HG02973 (cell line): ENCODE data around the gene TGM3.

Experiments used
- ATAC-seq: cut with Tn5 transposase; IDR thresholded peaks from one replicate; pipeline ENCODE4 v1.9.1; 2021; ENCODE audit warnings: moderate library complexity; ENCODE audit not compliant: unreplicated experiment

Gene TGM3

DNA sequence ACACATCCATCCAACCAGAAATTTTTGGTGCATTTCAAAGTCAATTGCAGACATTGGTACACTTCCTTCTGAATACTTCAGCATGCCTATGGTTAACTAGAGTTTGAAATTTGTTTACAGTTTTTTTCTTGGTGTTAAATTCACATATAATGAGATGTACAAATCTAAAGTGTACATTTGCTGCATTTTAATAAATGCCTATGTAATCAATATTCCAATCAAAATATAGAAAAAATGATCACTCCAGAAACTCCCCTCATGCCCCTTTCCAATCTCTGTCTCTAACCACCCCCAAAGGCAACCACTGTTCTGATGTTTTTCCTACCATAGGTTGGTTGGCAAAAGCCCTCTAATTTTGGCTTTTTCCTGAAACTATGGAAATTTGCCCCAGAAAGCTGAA lies 77.3 kb downstream of the TGM3 start:
- ATAC-seq: no peak

DNA sequence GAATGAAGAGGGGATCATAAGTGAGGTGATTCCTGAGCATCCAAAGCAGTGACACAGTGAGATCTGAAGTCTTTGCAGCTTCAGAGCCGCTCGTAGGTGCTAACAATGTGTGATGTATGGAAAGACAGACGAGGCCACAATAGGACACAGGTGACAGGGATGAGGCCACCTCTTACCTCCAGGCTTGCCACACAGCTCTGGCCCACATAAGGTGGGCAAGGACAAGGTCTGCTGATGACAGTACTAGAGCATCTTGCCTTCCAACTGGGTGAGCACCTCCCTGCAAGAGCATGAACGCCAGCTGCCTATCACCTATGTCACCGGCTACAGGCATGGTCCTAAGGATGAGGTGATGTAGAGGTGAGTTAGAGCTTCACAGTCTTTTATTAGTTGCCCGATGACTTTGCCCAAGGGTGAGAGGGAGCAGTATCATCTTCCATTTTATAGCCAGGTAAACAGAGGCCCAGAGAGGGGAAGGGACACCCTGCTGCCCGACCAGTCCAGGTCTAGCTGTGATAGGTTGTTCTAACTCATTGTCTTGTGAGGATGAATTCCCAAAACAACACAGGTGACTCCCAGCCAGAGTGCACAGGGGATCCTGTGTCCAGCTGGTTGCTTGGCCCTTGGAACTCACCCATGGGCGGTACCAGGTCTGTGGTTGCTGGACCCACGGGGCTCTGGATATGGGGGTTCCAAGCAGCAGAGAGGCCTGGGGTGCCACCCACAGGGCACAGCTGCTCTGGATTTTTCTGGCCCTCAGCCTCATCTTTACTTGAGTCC lies 78.7 kb downstream of the TGM3 start:
- ATAC-seq: no peak

DNA sequence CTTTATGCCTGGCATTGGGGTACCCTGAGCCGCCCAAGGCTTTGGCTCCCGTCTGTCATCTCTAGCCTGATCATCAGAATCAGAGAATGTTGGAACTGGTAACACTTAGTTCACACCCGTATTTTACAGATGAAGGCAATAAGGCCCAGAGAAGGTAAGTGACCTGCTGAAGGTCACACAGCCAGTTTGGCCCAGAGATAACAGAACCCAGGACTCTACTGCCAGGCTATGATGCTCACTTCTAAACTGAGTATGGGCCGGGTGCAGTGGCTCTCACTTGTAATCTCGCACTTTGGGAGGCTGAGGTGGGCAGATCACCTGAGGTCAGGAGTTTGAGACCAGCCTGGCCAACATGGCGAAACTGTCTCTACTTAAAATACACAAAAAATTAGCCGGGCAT lies 83.1 kb downstream of the TGM3 start:
- ATAC-seq: no peak

DNA sequence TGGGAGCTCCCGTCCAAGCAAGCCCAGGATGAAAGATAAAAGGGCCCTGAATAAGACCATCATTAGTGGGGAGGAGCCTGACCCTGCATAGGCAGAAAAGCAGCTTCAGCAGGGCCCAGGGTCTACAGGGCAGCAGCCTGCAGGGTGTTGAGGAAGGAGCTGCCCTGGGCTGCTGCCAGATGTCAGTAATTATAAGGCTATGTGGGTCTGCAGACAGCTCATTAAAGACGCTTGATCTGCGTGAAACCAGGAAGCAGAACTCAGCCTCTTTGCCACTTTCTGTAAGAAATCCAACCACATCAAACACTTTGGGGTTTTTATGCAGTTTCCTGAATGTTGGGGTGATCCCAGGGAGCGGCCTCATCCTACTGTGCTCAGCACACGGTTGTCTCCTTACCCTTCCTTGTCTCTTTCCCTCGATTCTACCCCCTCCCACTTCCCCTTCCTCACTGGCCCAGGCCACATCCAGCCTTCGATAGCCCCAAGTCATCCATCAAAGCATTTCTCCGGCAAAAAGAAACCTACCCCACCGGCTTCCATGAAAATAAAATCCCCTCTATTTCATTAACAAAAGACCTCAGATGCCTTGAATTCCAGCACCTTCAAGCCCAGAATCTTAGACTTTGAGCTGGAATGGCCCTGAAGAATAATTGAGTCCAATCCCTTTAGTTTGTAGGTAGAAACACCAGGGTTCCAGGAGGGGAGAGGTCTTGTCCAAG lies 83.9 kb downstream of the TGM3 start:
- no peak for ATAC-seq

DNA sequence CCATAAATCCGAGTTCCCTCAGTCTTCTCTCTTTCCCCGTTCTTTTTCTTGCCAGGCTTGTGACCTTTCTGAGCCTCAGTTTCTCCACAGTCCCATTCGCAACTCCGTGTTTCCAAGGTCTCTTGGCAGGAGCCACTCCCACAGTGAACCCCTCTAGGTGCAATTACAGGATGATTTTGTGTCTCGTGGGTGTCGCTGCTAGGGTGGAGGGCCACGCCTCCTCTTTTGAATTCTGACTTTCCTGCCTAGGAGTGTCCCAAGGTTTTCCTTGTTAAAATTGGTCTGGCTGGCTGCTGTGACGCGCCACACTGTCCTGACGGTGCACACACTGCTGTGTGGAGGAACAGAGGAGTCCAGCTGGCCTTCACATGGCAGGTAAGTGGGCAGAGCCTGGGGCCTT lies 84.8 kb downstream of the TGM3 start, which contains the start of gene TGM6:
TGM6 (plus strand) TSS at position 301 of the 400 bp plus-strand sequence; CDS start at position 369, 68 bp downstream.
- ATAC-seq: no peak

DNA sequence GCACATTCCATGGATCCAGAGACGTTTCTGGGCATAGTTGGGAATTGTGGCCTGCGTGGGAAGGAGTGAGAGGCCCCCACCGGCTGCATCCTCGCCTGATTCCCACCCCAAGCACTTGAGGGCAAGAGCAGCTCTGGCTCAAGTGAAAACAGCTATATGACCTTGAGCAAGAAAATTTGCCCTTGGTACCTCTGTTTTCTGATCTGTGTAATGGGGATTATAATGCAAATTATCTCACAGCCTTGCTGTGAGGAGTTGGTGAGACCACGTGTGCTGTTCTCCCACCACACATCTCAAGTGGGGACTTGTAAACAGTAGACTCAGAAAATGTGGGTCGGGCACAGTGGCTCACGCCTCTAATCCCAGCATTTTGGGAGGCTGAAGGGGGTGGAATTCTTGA lies 85.5 kb downstream of the TGM3 start:
- ATAC-seq: no peak

DNA sequence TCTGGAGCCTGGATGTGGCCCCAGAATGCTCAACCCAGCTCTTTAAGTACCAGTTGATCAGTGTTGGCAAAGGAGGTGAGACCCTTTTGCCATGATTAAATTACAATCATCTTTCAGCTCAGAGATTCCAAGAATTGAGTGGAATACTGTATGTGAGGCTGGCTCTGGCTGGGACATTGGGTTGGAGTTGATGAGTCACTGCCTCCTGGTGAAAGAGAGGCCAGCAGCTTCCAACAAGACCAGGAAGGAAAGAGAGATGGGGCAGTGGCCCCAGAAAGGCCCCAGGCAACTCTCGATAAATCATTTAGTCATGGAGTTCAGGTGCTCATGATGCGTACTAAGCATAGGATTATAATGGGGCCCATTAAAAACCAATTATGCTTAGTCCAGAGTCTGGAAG lies 87.0 kb downstream of the TGM3 start:
- ATAC-seq: no peak

DNA sequence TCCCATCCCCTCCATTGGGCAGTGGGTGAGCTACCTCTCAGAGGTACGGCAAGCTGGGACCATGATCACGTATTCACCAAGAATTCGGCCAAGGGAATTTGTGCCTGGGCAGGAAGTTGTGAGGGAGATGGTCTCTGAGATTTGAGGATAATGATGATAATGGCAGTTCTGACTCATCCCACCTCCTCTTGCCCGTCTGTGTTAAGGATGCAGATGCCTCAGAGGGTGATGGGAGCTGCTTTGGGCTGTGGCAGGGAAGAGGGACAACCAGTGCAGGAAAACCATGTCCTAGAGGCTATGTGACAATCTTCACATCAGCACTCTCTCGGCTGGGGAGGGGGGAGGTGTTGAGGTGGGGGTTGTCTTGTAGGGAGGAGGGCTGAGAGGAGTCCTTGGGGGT lies 89.2 kb downstream of the TGM3 start:
- ATAC-seq: no peak

DNA sequence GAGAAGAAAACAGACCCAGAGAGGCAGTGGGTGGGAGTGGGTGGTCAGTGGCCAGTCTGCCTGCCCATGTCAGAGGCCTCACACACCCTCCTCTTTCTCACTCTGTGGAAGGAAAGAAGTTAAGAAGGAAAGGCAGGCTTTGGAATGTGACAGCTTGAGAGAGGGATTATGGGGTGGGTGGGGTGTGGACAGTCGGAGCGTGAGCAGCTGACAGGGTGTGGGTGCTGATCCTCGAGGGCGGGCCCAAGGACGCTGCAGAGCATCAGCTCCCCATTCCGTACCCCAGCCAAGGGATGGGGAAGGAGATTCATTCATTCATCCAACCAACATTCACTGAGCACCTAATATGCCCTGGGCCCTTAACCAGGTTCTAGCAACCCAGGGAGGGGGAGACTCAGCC lies 89.7 kb downstream of the TGM3 start:
- no peak for ATAC-seq

DNA sequence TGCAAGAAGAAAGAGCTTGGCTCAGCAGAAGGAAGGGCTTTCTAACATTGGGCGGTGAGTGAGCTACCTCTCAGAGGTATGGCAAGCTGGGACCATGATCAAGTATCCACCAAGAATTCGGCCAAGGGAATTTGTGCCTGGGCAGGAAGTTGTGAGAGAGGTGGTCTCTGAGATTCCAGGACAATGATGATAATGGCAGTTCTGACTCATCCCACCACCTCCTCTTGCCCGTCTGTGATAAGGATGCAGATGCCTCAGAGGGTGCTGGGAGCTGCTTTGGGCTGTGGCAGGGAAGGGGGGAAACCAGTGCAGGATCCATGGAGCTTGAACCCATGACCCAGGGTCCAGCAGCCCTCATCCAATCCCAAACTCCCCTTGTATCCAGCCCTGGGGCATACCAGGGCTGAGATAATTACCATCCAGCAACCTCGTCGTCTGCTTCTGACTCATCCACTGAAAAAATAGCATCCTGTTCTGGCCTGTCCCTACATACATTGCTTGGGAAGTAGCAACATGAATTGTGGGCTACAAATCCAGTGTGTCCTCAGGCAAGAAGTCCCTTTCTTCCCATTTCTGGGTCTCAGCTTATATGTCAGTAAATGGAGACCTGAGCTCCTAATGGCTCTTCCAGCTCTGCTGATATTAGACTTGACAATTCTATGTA lies 90.8 kb downstream of the TGM3 start:
- ATAC-seq: no peak

DNA sequence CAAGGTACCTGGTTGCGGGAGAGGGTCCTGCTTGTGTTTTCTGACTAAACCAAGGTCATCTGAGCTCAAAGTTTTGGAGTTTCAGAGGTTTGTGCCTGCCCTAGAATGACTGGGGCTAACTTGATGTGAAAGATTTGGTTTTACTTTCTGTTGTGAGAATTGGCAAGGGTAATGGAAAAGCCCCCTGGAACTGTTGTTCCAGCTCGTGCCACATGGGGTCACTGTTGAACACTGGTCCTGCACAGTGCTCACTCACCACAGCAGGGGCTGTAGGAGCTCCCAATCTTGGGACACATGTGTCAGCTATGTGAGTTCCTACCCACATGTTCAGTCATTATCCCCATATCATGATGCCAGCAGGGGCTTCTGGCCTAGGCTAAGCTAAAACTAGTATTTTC lies 91.4 kb downstream of the TGM3 start:
- no peak for ATAC-seq

DNA sequence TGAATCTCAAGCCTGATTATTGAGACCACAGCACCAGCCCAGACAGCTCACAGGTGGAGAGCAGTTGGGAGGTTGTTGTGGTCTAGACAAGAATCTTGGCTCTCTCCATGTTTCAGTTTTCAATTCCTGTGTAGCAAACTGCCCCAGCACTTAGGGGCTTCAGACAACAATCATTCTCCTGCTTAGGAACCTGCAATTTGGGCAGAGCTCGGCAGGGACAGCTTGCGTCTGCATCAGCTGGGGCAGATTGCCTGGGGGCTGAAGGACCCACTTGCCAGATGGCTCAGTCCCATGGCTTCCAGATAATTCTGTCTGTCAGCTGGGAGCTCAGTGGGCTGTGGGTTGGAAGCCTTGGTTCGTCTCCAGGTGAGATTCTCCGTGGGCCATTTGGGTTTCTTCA lies 91.8 kb downstream of the TGM3 start:
- ATAC-seq: no peak
